ENCODE data around the gene PSMD8. TPM values are rescaled to one million over a fixed set of nuclear protein-coding genes. Genes with fewer than 3 reads are reported as not detected.
"Not testable (repeated sequence)": the region's sequence is repeated elsewhere in the genome, so short reads cannot be mapped to it uniquely, and the experiment has no call there.

The PSMD8 gene
- 100 to 1,000 TPM; 194 to 204 TPM for total RNA-seq

DNA sequence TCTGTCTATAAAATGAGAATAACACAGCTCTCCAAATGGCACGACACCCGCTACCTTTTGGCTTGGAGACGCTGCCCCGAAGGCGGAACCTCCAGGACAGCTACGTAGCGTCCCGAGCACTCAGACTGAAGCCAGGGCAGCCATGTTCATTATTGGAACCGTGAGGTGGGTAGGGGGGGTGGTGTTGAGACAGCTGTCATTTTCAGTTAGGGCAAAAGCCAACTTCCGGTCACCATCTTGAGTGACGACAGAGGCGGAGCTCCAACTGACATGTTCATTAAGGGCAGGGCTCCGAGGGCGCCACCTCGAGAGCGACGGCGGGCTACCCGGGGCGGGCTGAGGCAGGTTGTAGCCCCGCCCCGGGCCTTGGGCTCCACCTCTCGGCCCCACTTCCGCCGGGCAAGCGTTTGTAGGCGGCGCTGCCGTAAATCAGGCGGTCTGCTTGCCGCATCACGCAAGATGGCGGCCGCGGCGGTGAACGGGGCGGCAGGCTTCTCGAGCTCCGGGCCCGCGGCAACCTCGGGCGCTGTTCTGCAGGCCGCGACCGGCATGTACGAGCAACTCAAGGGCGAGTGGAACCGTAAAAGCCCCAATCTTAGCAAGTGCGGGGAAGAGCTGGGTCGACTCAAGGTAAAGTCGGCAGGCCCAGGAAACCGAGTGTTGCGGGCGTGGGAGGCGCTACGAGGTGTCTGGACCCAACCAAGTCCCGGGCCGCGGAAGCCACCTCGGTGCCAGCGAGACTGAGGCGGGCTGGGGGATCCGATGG lies at the start of gene PSMD8:
Gene PSMD8, plus strand, starts transcription at position 240 of the 766 bp plus-strand sequence. Its CDS starts 31 bp downstream, at position 271.
- Mint-ChIP-seq H3K27me3 (ENCODE audit: low read depth) (no peaks in the 10 kb centered on the region), H3K36me3 (ENCODE audit: low read depth) (peaks cover 31% of the 10 kb centered on the region), H3K4me1 (ENCODE audit: low read depth) (peaks cover 31% of the 10 kb centered on the region), H3K27ac (peak within 1 kb of the TSS; percentile 93), H3K4me3 (peak within 1 kb of the TSS; percentile 98), H3K9me3 (no peaks in the 10 kb centered on the region)
- intact Hi-C loops (cut with micrococcal nuclease): loop anchor here (1.0 to 10.0 kb wide), 8 partner anchors 13 to 480 kb away; partner anchors contain the start of genes FAM98C and SPINT2
- DNase-seq: peak; percentile 100
- CTCF ChIA-PET: interaction anchor here (0.6 to 2.3 kb wide), 18 partner anchors 10 to 1062 kb away, joined by 3 to 26 read pairs (median 3); partner anchors contain the start of genes CATSPERG, FAM98C and GGN

DNA sequence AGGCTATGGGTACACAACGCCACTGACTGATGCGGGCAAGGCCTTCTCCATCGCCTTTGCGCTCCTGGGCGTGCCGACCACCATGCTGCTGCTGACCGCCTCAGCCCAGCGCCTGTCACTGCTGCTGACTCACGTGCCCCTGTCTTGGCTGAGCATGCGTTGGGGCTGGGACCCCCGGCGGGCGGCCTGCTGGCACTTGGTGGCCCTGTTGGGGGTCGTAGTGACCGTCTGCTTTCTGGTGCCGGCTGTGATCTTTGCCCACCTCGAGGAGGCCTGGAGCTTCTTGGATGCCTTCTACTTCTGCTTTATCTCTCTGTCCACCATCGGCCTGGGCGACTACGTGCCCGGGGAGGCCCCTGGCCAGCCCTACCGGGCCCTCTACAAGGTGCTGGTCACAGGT lies 47.8 kb upstream of the PSMD8 start:
- no peak for DNase-seq
- H3K4me3 Mint-ChIP-seq: no peak overlapping the region
- no peaks in the 10 kb centered on the region for H3K27me3 Mint-ChIP-seq (ENCODE audit: low read depth)
- H3K4me1 Mint-ChIP-seq (ENCODE audit: low read depth): peaks cover 1% of the 10 kb centered on the region
- no peak overlapping the region for H3K27ac Mint-ChIP-seq
- intact Hi-C loops (cut with micrococcal nuclease): no loop called here
- CTCF ChIA-PET: no interaction called here
- peaks cover 15% of the 10 kb centered on the region for H3K36me3 Mint-ChIP-seq (ENCODE audit: low read depth)
- no peaks in the 10 kb centered on the region for H3K9me3 Mint-ChIP-seq

DNA sequence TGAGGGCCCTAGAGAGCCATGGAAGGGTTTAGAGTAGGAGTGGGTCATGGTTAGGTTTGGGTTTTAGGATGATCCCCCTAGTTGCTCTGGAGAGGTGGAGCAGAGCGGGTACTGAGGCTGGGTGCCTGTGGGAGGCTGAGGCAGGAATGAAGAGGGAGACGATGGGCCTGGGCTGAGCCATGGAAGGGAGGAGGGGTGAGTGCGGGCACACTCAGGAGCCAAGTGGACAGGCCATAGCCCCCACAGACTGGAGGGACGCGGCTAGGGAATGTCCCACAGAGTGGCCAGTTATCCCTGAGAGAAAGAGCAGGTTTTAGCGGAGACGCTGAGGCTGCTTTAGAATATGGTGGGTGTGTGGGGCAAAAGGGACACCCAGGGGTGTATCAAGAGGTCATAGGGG lies 44.7 kb upstream of the PSMD8 start:
- Mint-ChIP-seq H3K4me3 (no peak overlapping the region), H3K4me1 (ENCODE audit: low read depth) (no peaks in the 10 kb centered on the region), H3K9me3 (no peaks in the 10 kb centered on the region), H3K27ac (no peak overlapping the region), H3K36me3 (ENCODE audit: low read depth) (peaks cover 12% of the 10 kb centered on the region), H3K27me3 (ENCODE audit: low read depth) (no peaks in the 10 kb centered on the region)
- DNase-seq: no peak
- intact Hi-C loops (cut with micrococcal nuclease): no loop called here
- CTCF ChIA-PET: interaction anchor here (0.6 kb wide), 2 partner anchors 21 to 46 kb away, joined by 3 read pairs; no protein-coding TSS in a partner anchor

GRCh38 chr19:38331728-38332127 lies 42.6 kb upstream of the PSMD8 start:
- intact Hi-C loops (cut with micrococcal nuclease): no loop called here
- H3K27ac Mint-ChIP-seq: no peak overlapping the region
- DNase-seq: no peak
- peaks cover 8% of the 10 kb centered on the region for H3K36me3 Mint-ChIP-seq (ENCODE audit: low read depth)
- H3K4me1 Mint-ChIP-seq (ENCODE audit: low read depth): no peaks in the 10 kb centered on the region
- CTCF ChIA-PET: interaction anchor here (2.0 kb wide), 1 partner anchor 88 kb away, joined by 7 read pairs; no protein-coding TSS in a partner anchor
- no peak overlapping the region for H3K4me3 Mint-ChIP-seq
- H3K27me3 Mint-ChIP-seq (ENCODE audit: low read depth): no peaks in the 10 kb centered on the region
- H3K9me3 Mint-ChIP-seq: no peaks in the 10 kb centered on the region

DNA sequence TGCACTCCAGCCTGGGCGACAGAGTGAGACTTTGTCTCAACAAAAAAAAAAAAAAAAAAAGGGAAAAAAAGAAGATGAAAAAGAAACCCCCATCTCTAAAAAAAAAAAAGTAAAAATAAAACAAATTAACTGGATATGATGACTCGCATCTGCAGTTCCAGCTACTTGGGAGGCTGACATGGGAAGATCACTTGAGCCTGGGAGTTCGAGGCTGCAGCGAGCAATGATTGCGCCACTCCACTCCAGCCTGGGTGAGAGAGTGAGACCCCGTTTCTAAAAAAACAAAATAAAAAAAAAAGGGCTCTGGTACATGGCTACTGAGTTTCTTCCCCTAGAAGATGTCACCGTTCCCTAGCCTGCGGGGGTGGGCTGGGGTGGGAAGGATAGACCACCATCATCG lies 41.1 kb upstream of the PSMD8 start:
- Mint-ChIP-seq H3K9me3 (no peaks in the 10 kb centered on the region), H3K4me3 (no peak overlapping the region), H3K36me3 (ENCODE audit: low read depth) (peaks cover 3% of the 10 kb centered on the region), H3K27me3 (ENCODE audit: low read depth) (no peaks in the 10 kb centered on the region), H3K27ac (no peak overlapping the region), H3K4me1 (ENCODE audit: low read depth) (peaks cover 7% of the 10 kb centered on the region)
- intact Hi-C loops (cut with micrococcal nuclease): no loop called here
- CTCF ChIA-PET: interaction anchor here (0.7 to 2.0 kb wide), 3 partner anchors 191 to 430 kb away, joined by 3 to 20 read pairs (median 4); no protein-coding TSS in a partner anchor
- no peak for DNase-seq

DNA sequence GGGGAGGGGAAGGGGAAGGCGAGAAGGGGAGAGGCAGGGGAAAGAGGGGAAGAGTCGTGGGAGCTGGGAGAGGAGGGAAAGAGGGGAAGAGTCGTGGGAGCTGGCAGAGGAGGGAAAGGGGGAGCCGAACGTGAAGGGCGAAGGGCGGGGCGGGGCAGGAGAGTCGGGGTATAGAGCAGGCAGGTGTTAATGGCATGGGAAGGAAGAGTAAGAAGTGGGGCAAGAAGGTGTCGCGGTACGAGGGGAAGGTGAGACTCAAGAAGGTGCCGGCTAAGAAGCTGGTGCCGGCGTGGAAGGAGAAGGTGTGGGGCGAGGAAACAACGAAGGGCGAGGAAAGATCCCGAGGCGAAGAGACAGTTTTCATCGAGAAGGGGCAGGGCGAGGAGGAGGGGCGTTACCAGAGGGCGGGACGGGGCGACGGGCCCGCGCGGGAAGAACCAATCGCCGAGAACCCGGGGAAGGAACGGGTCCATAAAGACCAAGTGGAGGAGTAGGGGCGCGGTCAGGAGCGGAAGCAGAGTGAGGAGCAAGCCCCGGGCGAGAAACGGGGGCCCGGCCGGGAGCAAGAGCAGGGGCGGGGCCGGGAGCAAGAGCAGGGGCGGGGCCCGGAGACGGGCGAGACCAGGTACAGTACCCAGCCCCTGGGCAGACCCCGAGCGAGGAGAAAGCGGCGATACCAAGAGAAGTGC lies 38.3 kb upstream of the PSMD8 start:
- Mint-ChIP-seq H3K27me3 (ENCODE audit: low read depth) (no peaks in the 10 kb centered on the region), H3K4me1 (ENCODE audit: low read depth) (peaks cover 14% of the 10 kb centered on the region), H3K36me3 (ENCODE audit: low read depth) (no peaks in the 10 kb centered on the region), H3K4me3 (peak overlapping the region; percentile 96), H3K9me3 (no peaks in the 10 kb centered on the region), H3K27ac (peak overlapping the region; percentile 96)
- CTCF ChIA-PET: interaction anchor here (0.7 to 2.6 kb wide), 8 partner anchors 34 to 111 kb away, joined by 3 to 31 read pairs (median 7); partner anchors contain the start of gene PSMD8
- DNase-seq: peak; percentile 98
- intact Hi-C loops (cut with micrococcal nuclease): loop anchor here (1.0 to 5.0 kb wide), 16 partner anchors 20 to 1119 kb away; partner anchors contain the start of genes EIF3K, MRPS12, NFKBIB and PSMD8

GRCh38 chr19:38336638-38337359 lies 37.6 kb upstream of the PSMD8 start:
- Mint-ChIP-seq H3K9me3 (no peaks in the 10 kb centered on the region), H3K4me3 (peak overlapping the region; percentile 96), H3K27ac (peak overlapping the region; percentile 96), H3K36me3 (ENCODE audit: low read depth) (no peaks in the 10 kb centered on the region), H3K4me1 (ENCODE audit: low read depth) (peaks cover 14% of the 10 kb centered on the region), H3K27me3 (ENCODE audit: low read depth) (no peaks in the 10 kb centered on the region)
- intact Hi-C loops (cut with micrococcal nuclease): loop anchor here (1.0 to 5.0 kb wide), 10 partner anchors 24 to 1119 kb away; partner anchors contain the start of genes EIF3K, NFKBIB, PSMD8 and SIPA1L3
- peak; percentile 98 for DNase-seq
- CTCF ChIA-PET: interaction anchor here (0.7 to 2.6 kb wide), 5 partner anchors 37 to 98 kb away, joined by 3 to 31 read pairs (median 4); partner anchors contain the start of genes PSMD8 and SPINT2

DNA sequence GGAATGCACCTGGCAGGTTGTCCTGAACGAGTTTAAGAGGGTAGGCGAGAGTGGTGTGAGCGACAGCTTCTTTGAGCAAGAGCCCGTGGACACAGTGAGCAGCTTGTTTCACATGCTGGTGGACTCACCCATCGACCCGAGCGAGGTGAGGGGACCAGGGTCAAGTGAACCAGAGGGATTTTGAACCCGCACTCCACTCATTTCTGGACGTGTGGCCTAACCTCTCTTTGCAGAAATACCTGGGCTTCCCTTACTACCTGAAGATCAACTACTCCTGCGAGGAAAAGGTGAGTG lies 37.1 kb upstream of the PSMD8 start:
- intact Hi-C loops (cut with micrococcal nuclease): loop anchor here (2.0 to 5.0 kb wide), 4 partner anchors 23 to 1120 kb away; partner anchors contain the start of genes EIF3K and ZNF383
- no peaks in the 10 kb centered on the region for H3K9me3 Mint-ChIP-seq
- CTCF ChIA-PET: interaction anchor here (0.7 to 1.3 kb wide), 3 partner anchors 37 to 93 kb away, joined by 3 to 4 read pairs (median 3); partner anchors contain the start of genes PSMD8 and SPINT2
- no peaks in the 10 kb centered on the region for H3K27me3 Mint-ChIP-seq (ENCODE audit: low read depth)
- H3K4me3 Mint-ChIP-seq: peak overlapping the region; percentile 96
- H3K36me3 Mint-ChIP-seq (ENCODE audit: low read depth): no peaks in the 10 kb centered on the region
- peaks cover 14% of the 10 kb centered on the region for H3K4me1 Mint-ChIP-seq (ENCODE audit: low read depth)
- no peak for DNase-seq
- peak overlapping the region; percentile 96 for H3K27ac Mint-ChIP-seq

DNA sequence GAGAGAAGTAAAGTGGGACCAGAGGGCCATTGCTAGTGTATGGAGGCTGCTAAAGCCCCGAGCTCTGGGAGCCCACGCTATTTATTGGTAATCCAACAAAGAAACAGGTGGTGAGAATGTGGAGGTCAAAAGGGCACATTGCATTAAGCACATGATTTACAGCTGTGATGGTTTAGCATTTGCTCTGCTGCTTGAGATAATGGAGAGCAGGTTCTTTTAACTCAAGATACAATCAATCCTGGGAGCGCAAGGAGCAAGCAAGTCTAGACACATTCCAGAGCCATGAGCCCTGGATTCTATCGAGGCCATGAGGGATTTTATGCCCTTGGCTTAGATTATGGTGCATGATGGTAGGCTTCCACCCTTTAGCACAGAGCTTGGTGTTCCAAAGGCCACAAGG lies 35.4 kb upstream of the PSMD8 start:
- intact Hi-C loops (cut with micrococcal nuclease): loop anchor here (5.0 kb wide), 1 partner anchor 1122 kb away; the partner anchor contains the start of gene ZNF383
- not testable (repeated sequence) for H3K27me3 Mint-ChIP-seq (ENCODE audit: low read depth); H3K4me3 Mint-ChIP-seq; H3K27ac Mint-ChIP-seq; DNase-seq; H3K36me3 Mint-ChIP-seq (ENCODE audit: low read depth); H3K9me3 Mint-ChIP-seq
- CTCF ChIA-PET: interaction anchor here (1.2 to 1.4 kb wide), 2 partner anchors 23 to 436 kb away, joined by 3 read pairs; no protein-coding TSS in a partner anchor
- peaks cover 14% of the 10 kb centered on the region for H3K4me1 Mint-ChIP-seq (ENCODE audit: low read depth)

- DNase-seq: no peak
- no peak overlapping the region for H3K4me3 Mint-ChIP-seq
- H3K36me3 Mint-ChIP-seq (ENCODE audit: low read depth): no peaks in the 10 kb centered on the region
- peaks cover 14% of the 10 kb centered on the region for H3K4me1 Mint-ChIP-seq (ENCODE audit: low read depth)
- H3K27ac Mint-ChIP-seq: no peak overlapping the region
- CTCF ChIA-PET: no interaction called here
- no peaks in the 10 kb centered on the region for H3K27me3 Mint-ChIP-seq (ENCODE audit: low read depth)
- no peaks in the 10 kb centered on the region for H3K9me3 Mint-ChIP-seq
- intact Hi-C loops (cut with micrococcal nuclease): no loop called here
These were observed 33.4 kb upstream of the PSMD8 start for GRCh38 chr19:38340927-38341326.

DNA sequence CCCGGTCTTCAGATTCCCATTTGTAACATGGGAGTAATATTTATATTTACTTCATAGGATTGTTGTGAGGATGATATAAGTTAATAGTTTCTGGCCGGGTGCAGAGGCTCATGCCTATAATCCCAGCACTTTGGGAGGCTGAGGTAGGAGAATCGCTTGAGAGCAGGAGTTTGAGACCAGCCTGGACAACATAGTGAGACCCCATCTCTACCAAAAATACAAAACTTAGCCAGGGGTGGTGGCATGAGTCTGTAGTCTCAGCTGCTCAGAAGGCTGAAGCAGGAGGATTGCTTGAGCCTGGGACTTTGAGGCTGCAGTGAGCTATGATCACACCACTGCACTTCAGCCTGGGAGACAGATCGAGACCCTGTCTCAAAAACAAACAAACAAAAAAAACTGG lies 27.5 kb upstream of the PSMD8 start:
- no peak for DNase-seq
- no peaks in the 10 kb centered on the region for H3K4me1 Mint-ChIP-seq (ENCODE audit: low read depth)
- H3K9me3 Mint-ChIP-seq: no peaks in the 10 kb centered on the region
- H3K27me3 Mint-ChIP-seq (ENCODE audit: low read depth): no peaks in the 10 kb centered on the region
- CTCF ChIA-PET: no interaction called here
- H3K4me3 Mint-ChIP-seq: no peak overlapping the region
- H3K36me3 Mint-ChIP-seq (ENCODE audit: low read depth): no peaks in the 10 kb centered on the region
- no peak overlapping the region for H3K27ac Mint-ChIP-seq
- intact Hi-C loops (cut with micrococcal nuclease): no loop called here

DNA sequence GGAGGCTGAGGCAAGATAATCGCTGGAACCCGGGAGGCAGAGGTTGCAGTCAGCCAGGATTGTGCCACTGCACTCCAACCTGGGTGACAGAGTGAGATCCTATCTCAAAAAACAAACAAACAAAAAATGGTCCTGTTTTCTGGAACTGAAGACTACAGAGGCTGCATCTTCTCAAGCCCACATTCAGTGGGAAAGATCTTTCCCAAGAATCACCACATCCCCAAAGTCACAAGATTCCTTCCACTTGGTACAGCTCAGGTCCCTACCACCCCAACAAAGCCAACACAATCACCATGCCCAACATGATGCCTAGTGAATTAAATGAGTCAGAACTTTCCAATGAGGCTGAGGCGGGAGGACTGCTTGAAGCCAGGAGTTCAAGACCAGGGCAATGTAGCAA lies 23.5 kb upstream of the PSMD8 start:
- CTCF ChIA-PET: no interaction called here
- intact Hi-C loops (cut with micrococcal nuclease): no loop called here
- no peak for DNase-seq
- Mint-ChIP-seq H3K9me3 (no peaks in the 10 kb centered on the region), H3K36me3 (ENCODE audit: low read depth) (no peaks in the 10 kb centered on the region), H3K27me3 (ENCODE audit: low read depth) (no peaks in the 10 kb centered on the region), H3K4me1 (ENCODE audit: low read depth) (no peaks in the 10 kb centered on the region), H3K27ac (no peak overlapping the region), H3K4me3 (no peak overlapping the region)

All from activated naive CD4-positive, alpha-beta T cell treated with anti-CD3 and anti-CD28 coated beads for 36 hours (primary cell).